ENCODE results near the gene PRKN.

PRKN gene

GRCh38 chr6:162078126-162078525, 649.4 kb downstream of the PRKN start:
- TF ChIP-seq MAX (IDR thresholded peaks at IDR 0.05; ENCODE audit: low read depth, low read length) (no peak), MYC (IDR thresholded peaks at IDR 0.05; ENCODE audit: low read depth, low read length) (no peak), POLR2A (IDR thresholded peaks at IDR 0.05; ENCODE audit: extremely low read depth, insufficient read length) (no peak)
- TF ChIP-seq, protein P1, sequence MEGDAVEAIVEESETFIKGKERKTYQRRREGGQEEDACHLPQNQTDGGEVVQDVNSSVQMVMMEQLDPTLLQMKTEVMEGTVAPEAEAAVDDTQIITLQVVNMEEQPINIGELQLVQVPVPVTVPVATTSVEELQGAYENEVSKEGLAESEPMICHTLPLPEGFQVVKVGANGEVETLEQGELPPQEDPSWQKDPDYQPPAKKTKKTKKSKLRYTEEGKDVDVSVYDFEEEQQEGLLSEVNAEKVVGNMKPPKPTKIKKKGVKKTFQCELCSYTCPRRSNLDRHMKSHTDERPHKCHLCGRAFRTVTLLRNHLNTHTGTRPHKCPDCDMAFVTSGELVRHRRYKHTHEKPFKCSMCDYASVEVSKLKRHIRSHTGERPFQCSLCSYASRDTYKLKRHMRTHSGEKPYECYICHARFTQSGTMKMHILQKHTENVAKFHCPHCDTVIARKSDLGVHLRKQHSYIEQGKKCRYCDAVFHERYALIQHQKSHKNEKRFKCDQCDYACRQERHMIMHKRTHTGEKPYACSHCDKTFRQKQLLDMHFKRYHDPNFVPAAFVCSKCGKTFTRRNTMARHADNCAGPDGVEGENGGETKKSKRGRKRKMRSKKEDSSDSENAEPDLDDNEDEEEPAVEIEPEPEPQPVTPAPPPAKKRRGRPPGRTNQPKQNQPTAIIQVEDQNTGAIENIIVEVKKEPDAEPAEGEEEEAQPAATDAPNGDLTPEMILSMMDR (IDR thresholded peaks at IDR 0.05; ENCODE audit: low read depth, low read length) = no peak
- H3K4me3 ChIP-seq (ENCODE audit: low read depth, low read length) = no peak overlapping the region

GRCh38 chr6:162076816-162077215, 650.8 kb downstream of the PRKN start:
- TF ChIP-seq, protein P1 (IDR thresholded peaks at IDR 0.05; ENCODE audit: low read depth, low read length) = no peak
- no peak for TF ChIP-seq POLR2A (IDR thresholded peaks at IDR 0.05; ENCODE audit: extremely low read depth, insufficient read length)
- TF ChIP-seq MYC (IDR thresholded peaks at IDR 0.05; ENCODE audit: low read depth, low read length) = no peak
- no peak for TF ChIP-seq MAX (IDR thresholded peaks at IDR 0.05; ENCODE audit: low read depth, low read length)
- H3K4me3 ChIP-seq (ENCODE audit: low read depth, low read length) = no peak overlapping the region
- DNase-seq (ENCODE audit: low read depth) = no peak

More at GRCh38 chr6:162078126-162078525, 649.4 kb downstream of the PRKN start:
- DNase-seq (ENCODE audit: low read depth) = no peak

- no peak for DNase-seq (ENCODE audit: low read depth)
- no peak overlapping the region for H3K4me3 ChIP-seq (ENCODE audit: low read depth, low read length)
- no peak for TF ChIP-seq MYC (IDR thresholded peaks at IDR 0.05; ENCODE audit: low read depth, low read length)
- no peak for TF ChIP-seq MAX (IDR thresholded peaks at IDR 0.05; ENCODE audit: low read depth, low read length)
- TF ChIP-seq, protein P1 (IDR thresholded peaks at IDR 0.05; ENCODE audit: low read depth, low read length) = no peak
- TF ChIP-seq POLR2A (IDR thresholded peaks at IDR 0.05; ENCODE audit: extremely low read depth, insufficient read length) = no peak
Measured at GRCh38 chr6:162074641-162075275, 652.8 kb downstream of the PRKN start.

DNA sequence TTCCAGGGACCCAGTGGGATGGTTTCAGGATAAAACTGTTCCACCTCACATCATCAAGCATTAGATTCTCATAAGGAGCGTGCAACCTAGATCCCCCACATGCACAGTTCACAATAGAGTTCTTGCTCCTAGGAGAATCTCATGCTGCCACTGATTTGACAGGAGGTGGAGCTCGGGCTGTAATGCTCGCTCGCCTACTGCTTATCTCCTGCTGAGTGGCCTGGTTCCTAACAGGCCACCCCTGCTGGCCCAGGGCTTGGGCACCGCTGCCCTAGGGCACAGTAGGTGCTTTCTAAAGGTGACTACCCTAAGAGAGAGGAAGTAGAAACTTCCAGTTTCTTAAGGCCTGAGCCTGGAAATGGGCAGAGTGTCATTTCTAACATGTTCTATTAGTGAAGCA, 656.9 kb downstream of the PRKN start:
- no peak for TF ChIP-seq MYC (IDR thresholded peaks at IDR 0.05; ENCODE audit: low read depth, low read length)
- TF ChIP-seq, protein P1 (IDR thresholded peaks at IDR 0.05; ENCODE audit: low read depth, low read length) = no peak
- no peak for TF ChIP-seq MAX (IDR thresholded peaks at IDR 0.05; ENCODE audit: low read depth, low read length)
- no peak for TF ChIP-seq POLR2A (IDR thresholded peaks at IDR 0.05; ENCODE audit: extremely low read depth, insufficient read length)
- no peak for DNase-seq (ENCODE audit: low read depth)
- no peak overlapping the region for H3K4me3 ChIP-seq (ENCODE audit: low read depth, low read length)

DNA sequence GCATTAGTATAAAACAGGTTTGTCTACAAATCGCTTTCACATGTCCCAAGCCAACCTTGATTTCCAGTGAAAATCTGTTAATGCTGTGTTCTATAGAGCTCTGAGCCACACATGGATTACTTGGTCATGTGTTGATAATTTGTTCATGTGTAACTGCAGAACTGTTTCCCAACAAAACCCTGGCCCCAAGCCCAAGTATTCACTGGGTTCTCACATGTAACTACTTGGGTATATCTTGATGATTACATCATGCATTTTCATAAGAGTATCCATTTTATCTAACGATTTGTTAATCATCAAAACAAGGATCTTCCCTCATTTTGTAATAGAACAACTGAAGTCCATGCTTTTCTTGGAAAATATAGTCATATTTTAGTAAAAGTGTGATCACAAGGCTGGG, 657.6 kb downstream of the PRKN start:
- no peak for TF ChIP-seq POLR2A (IDR thresholded peaks at IDR 0.05; ENCODE audit: extremely low read depth, insufficient read length)
- no peak for TF ChIP-seq MAX (IDR thresholded peaks at IDR 0.05; ENCODE audit: low read depth, low read length)
- no peak for TF ChIP-seq MYC (IDR thresholded peaks at IDR 0.05; ENCODE audit: low read depth, low read length)
- TF ChIP-seq, protein P1 (IDR thresholded peaks at IDR 0.05; ENCODE audit: low read depth, low read length) = no peak
- no peak overlapping the region for H3K4me3 ChIP-seq (ENCODE audit: low read depth, low read length)
- no peak for DNase-seq (ENCODE audit: low read depth)
